SKM-1 treated with dmso at 0.1 percent for 144 hours (cell line): Measurements from ENCODE around the gene WWOX.

ENCODE experiments used
- DNase-seq: peaks from one replicate; lab custom pipeline; 2025; ENCODE audit not compliant: unreplicated experiment; lab: John Stamatoyannopoulos, UW

Gene WWOX

DNA sequence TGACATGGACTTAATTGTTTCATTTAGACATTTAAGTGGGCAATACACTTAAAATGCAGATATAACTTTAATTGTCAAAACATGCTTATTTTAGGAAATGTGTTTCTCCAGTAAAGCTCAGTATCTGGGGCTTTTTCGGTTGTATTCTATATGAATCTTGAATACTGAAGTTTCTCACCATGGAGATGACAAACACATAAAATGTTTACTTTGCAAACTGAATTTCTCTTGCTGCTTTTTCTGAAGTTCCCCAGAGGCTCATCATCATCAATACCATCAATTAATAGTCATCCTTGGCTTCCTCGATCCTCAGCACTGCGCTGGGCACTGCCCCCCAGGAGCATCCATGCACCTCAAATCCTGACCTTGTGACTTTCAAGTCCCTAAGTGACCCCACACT lies 227.3 kb downstream of the WWOX start:
- DNase-seq, result no peak

- DNase-seq, result no peak
Measured at GRCh38 chr16:78331731-78332130, 232.3 kb downstream of the WWOX start.

DNA sequence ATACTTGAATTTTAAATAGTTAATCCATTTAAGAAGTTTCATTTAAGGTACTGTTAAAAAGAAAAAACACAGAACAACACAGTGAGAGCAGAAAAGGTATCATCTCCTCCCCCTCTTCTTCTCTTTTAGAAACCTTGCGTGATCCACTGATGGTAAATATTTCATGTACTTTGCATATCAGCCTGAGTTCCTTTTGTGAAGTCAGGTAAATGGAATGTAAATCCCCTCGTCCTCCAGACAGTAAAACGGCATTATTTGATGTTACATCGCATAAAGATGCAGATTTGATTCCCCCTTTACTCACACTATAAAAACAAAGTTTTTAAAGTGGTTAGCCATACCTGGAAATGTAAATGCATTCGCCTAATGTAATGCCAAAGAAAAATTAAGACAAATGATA lies 234.4 kb downstream of the WWOX start:
- no peak for DNase-seq

- no peak for DNase-seq
Measured at GRCh38 chr16:78340590-78340989, 241.1 kb downstream of the WWOX start.

DNA sequence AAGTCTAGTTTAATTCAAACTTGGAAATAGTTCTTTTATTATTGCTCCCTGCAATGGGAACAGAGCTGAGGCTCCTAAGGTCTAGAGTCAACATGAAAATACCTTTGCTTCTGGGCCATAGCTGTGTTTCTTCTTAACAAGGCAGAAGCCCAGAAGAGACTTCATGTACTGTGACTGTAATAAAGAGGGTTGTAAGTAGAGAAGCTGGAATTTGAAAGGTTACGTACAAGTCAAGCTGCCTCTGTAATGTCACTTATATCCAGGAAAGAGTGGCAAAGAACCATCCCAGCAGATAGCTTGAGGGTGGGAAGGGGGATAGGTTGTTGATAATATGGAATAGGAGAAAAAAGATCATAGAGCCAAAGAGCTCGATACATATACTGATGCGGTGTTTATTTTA lies 248.6 kb downstream of the WWOX start:
- DNase-seq, result no peak

DNA sequence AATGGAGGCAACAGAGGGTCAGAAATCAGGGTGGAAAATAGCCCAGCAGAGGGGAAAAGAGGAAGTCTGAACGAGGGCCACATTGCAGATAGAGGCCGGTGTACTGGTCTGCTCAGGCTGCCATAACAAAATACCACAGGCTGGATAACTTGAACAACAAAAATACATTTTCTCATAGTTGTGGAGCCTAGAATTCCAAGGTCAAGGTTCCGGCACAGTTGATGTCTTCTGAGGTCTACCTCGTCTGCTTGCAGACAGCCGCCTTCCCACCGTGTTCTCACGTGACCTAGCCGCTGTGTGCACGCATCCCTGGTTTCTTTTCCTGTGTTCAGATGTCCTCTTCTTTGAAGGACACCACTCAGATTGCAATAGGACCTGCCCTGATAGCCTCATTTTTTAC lies 249.4 kb downstream of the WWOX start:
- no peak for DNase-seq

DNA sequence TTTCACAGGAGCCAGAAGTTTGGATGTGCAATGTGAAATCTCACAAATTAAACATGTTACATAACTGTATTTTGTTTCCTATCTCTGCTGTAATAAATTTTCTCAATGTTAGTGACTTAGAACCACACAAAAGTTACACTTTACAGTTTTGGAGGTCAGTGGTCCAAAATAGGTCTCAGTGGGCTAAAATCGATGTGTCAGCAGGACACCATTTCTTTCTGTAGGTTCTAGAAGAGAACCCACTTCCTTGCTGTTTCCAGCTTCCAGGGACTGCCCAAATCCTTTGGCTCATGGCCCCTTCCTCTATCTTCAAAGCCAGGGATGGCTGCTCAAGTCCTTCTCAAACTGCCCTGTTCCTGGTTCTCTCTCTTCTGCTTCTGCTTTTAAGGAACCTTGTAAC lies 252.7 kb downstream of the WWOX start:
- no peak for DNase-seq

DNA sequence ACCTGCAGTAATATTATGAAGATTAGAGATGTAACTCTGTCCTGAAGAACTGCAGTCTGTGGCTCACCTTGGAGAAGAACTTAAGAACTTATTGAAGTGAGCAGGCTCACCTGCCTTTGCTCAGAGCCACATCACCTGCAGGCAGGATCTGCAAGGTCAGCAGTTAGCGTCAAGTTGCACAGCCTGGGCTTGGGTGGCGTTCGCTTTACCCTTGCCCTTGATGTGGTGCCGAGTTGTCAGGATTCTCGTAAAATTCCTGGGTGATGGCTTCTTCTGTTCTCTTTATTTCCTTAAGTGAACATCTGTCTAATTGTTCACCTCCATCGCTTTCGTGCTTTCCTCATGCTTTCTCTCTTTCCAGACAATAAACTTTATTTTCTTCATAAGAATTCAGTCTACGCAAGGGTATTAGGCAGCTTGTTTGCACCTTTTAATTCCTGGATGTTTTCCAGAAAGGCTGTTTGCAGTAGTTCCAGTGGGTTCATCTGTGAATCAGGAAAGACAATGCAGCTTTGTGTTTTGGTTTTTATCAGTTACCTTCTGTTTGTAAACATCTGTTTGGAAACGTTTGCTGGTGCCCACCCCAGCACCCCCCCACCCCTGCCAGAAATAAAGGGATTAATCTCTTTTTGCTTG lies 254.3 kb downstream of the WWOX start:
- no peak for DNase-seq

DNA sequence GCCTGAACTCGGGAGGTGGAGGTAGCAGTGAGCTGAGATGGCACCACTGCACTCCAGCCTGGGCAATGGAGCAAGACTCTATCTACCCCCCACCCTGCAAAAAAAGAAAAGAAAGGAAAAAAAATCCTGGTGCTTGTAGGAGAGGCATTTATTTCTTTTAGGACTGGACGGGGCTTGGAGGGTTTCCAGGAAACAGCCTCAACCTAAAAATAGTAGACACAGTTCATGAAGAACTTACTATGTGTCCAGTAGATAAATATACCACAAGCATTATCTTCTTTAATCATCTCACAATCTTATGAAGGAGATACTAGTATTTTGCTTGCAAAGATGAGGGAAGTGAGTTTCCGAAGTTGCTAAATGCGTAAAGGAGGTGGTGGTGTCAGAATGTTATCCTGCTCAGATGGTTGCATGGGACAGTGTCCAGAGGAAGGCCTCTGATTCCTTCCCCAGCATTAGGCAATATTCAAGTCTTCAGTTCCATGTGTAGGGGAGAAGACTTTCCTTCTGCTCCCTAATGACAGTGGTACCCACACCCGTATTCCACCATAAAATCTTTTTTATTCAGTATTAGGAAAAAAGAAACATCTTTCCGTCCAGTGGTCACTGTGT lies 263.2 kb downstream of the WWOX start:
- no peak for DNase-seq

DNA sequence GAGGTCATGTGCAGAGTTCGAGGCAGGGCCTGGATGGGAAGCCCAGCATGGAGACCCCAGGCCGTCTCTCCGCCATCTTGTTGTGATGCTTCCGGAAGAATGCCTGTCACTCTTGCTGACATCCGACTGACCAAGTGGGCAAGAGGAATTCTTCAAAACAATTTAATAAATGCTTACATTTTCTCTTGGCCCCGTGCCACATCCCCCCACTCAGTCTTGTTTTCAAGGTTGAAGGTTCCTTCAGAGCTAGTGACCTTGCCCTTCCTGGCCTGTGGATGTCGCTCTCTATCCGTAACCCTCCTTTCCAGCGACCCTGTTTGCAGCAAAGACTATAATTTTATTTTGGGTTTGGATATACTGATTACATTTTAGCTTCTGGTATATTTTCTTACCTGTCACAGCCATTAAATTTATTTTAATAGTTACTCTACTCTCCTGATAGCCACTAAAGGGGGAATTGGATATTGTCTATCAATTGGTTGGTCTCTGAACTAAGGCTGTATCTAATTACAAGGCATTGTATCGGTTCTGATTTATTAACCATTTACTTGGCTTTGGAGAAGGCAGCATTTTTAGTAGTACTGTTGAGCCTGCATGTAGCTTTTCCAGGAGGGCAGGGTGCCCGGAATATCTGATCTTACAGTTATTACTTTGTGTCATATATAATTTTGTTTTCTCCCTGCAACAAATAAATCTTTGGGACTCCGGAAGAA lies 264.5 kb downstream of the WWOX start:
- no peak for DNase-seq

- DNase-seq, result no peak
Measured at GRCh38 chr16:78364556-78364880, 265.1 kb downstream of the WWOX start.

DNA sequence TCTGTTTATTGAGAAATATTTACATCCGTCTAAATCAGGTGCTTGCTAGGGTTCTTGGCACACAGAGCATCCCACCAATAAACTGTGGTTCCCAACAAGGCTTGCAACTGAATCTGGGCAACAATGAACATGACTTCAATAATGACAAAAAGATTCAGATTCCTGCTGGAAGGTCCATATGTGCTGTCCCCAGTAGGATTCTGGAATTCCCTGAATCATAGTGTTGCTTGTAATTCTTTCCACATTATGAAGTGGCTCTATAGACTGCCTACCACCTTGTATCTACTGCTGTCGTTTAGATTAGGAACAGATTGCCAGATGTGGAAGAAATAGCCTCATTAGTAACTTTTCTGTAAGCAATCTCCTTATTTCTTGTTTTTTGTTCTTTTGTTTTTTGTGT lies 265.9 kb downstream of the WWOX start:
- no peak for DNase-seq

DNA sequence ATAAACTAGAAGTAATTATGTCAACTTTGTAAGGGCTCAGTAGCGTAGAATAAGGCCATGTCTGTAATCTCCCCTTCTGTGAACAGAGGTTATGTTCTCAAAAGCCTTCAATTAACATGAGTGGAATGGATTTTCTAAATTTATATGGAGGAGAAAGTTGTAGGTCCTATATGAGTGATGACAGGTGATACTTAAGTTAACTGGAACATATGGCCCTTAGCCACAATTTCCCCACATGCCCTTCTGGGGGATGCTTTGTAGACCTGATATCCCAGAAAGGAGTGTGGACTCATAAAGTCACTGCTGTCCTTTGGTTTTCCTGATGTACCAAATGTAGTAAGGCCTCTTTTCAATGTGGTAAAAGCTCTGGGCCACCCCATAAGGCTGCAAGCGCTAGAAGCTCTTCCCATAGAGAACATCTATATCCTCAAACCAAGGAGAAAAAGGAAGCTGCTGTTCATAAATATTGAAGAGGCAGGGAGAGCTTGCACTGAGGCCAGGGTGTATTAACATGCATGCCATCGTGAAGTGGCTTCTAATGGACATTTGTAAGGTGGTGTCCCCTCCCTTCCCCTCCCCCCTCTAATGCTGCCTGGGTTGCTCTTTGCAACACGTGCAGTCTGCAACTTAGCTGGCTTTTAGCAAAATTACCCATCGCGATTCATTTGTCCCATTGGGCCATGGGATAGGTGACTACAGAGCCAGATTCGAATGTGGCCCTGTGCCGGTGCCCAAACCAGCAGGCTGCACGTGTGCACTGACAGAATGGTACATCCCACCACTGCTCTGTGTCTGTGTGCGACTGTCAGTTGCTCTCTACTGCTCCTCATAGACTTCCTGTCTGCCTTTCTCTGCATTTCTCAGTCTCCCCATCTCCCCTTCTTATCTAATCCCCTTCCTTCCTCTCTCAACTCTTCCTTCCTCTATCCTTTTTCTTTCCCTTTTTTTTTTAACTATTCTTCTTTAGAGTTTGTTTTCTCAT lies 269.0 kb downstream of the WWOX start:
- no peak for DNase-seq

DNA sequence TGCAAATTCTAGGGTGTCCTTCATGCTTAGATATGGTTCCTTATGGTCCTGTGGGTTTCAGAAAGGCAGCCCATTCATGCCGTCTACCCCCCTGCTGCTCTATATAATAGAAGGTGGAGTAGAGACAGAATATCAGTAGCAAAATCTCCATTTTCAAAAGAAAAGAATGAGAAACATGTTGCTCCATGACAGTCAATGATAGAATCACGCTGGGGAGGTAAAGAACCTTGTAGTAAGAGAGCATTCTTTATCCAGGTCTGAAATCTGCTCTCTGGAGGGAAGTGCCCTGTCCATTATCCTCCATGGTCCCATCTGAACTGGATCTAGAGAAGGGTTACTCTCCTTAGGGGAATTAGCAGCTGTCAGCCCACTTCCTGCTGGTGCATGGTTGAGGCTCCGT lies 272.8 kb downstream of the WWOX start:
- no peak for DNase-seq

DNA sequence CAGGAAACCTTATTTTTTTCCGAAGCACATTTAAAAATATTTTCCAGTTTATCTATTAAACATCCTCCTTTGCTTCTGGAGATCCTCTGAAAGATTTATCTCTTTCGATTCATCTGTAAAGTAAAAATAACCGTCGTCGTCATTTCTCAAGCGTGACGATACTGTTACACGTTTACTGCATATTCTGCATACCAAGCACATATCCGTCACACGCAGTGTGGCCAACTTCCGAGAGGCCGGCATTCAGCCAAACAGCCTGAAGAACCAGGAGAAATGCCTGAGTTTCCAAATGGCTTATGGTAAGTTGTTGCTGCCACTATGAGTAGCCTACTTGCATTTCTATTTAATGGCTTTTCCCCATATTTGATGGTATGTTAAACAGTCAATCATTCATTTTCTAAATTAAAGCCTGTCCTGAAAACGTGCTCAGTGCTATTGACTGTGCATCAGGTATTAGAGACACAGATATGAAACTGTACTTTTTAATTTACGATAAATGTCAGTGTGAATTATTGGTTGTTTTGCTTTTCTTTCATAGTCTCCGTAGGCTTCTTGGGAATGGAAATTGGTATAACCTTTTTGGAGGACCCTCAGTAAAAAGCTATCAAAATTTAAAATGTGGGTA lies 275.7 kb downstream of the WWOX start:
- DNase-seq, result no peak

DNA sequence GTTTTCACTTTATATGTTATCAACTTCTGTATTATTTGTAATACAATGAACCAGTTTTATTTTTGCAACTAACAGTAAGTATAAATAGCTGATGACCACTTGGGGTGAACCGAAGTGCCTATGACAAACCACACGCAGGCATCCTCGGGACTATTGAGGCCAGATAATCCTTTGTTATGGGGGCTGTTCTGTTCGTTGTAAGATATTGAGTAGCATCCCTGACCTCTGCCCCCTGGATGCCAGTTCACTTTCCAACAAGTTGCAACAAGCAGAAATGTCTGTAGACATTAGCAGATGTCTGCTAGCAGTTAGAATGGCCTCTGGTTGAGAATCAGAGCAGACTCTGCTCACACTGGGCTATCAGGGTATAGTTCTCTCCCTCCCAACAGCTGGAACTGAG lies 277.0 kb downstream of the WWOX start:
- no peak for DNase-seq

GRCh38 chr16:78377312-78377711 lies 277.9 kb downstream of the WWOX start:
- DNase-seq, result no peak

- no peak for DNase-seq
Measured at GRCh38 chr16:78381060-78381459, 281.6 kb downstream of the WWOX start.

- DNase-seq, result no peak
Measured at GRCh38 chr16:78383118-78383517, 283.7 kb downstream of the WWOX start.

GRCh38 chr16:78385086-78385805 lies 285.8 kb downstream of the WWOX start:
- no peak for DNase-seq
